ENCODE results near the gene TMEM131L. TPM values are rescaled to one million over a fixed set of nuclear protein-coding genes. Genes with fewer than 3 reads are reported as not detected.
A peak's percentile ranks its signal among the peaks of the same experiment; 100 is the strongest.

The TMEM131L gene
- total RNA-seq, 3 donors from 2014 or later (not counting 1 experiment from before 2014, with no cell fraction given) = 67.8 to 105 (median 71.1) TPM

- Histone ChIP-seq H3K27ac (ENCODE audit: low read length) (peak overlapping the region; percentile 79), H3K27me3 (ENCODE audit: control insufficient read depth, insufficient read depth, low read length) (no peaks in the 10 kb centered on the region), H3K36me3 (ENCODE audit: control insufficient read depth, insufficient read depth, low read length) (peaks cover 3% of the 10 kb centered on the region), H3K4me1 (ENCODE audit: control insufficient read depth, insufficient read depth, low read length) (peaks cover 69% of the 10 kb centered on the region), H3K4me3 (ENCODE audit: low read length) (no peak overlapping the region), H3K9me3 (ENCODE audit: control insufficient read depth, insufficient read depth, low read length) (no peaks in the 10 kb centered on the region)
- intact Hi-C loops (cut with micrococcal nuclease) = loop anchor here (1.0 to 2.0 kb wide), 2 partner anchors 10 to 25 kb away; no protein-coding TSS in a partner anchor
- peaks cover 86 to 88% of the 10 kb centered on the region in 2 donors for H3K4me1 Mint-ChIP-seq
- no peaks in the 10 kb centered on the region for H3K36me3 Mint-ChIP-seq
- DNase-seq (peak in 1 of 2 donors; percentile 55), ATAC-seq (peak in 2 of 3 donors; percentile 29 to 38)
- no peaks in the 10 kb centered on the region for H3K9me3 Mint-ChIP-seq
- H3K27me3 Mint-ChIP-seq (ENCODE audit: low read depth in 2 of 2) = no peaks in the 10 kb centered on the region
- H3K4me3 Mint-ChIP-seq = peak overlapping the region; percentile 53
- peak overlapping the region; percentile 78 to 89 for H3K27ac Mint-ChIP-seq
- 60% methylated on average over 8 of the region's 9 CpGs for WGBS (ENCODE audit: insufficient coverage)
- TF ChIP-seq CTCF (IDR thresholded peaks at IDR 0.05) = no peak
Measured at GRCh38 chr4:153497988-153498967, 32.1 kb downstream of the TMEM131L start.

DNA sequence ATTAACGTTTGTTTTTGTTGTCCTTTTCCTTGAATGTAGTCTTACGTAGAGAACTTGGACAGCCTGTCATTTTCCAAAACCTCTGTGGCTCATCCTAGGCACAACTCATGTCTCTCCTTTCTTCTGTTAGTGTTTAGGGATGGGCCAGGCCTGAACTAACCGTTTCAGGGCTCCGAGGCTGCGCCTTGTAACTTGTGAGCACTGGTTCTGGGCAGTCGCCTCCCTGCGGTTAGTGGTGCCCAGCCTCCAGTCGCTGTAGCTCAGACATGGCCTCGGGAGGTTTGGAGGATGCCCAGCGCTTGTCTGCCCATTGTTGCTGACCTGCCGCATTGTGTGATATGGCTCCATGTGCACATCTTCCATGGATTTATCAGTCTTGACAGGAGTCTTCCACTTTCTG is 32.8 kb downstream of the TMEM131L start:
- peaks cover 3% of the 10 kb centered on the region for H3K36me3 ChIP-seq (ENCODE audit: control insufficient read depth, insufficient read depth, low read length)
- H3K27me3 ChIP-seq (ENCODE audit: control insufficient read depth, insufficient read depth, low read length) = no peaks in the 10 kb centered on the region
- no peak for TF ChIP-seq CTCF (IDR thresholded peaks at IDR 0.05)
- Mint-ChIP-seq H3K4me1 (peaks cover 84 to 88% of the 10 kb centered on the region in 2 donors), H3K27ac (peak overlapping the region; percentile 78 to 89), H3K27me3 (ENCODE audit: low read depth in 2 of 2) (no peaks in the 10 kb centered on the region), H3K36me3 (no peaks in the 10 kb centered on the region), H3K4me3 (peak overlapping the region; percentile 53), H3K9me3 (no peaks in the 10 kb centered on the region)
- WGBS (ENCODE audit: insufficient coverage) = 89% methylated on average over 11 of the region's 11 CpGs
- no peak overlapping the region for H3K27ac ChIP-seq (ENCODE audit: low read length)
- H3K4me1 ChIP-seq (ENCODE audit: control insufficient read depth, insufficient read depth, low read length) = peaks cover 61% of the 10 kb centered on the region
- H3K9me3 ChIP-seq (ENCODE audit: control insufficient read depth, insufficient read depth, low read length) = no peaks in the 10 kb centered on the region
- intact Hi-C loops (cut with micrococcal nuclease) = no loop called here
- ATAC-seq (no peak), DNase-seq (no peak)
- no peak overlapping the region for H3K4me3 ChIP-seq (ENCODE audit: low read length)

DNA sequence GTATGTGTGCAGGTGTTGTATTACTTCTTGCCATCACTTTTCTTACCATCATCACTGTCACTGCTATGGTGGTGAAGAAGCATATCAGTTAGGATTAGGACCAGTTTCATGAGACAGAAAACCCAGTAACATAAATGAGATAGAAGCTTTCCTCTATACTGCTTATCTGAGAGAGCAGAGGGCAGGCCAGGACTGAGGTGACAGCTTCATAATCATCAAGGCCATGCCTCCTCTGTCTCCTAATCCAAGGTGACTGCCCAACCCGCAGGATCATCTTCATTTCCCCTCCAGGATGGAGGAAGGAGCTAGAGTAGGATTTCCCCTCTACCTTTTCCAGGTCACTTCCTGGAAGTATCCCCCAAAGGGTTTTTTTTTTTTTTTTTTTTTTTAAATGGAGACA is 35.4 kb downstream of the TMEM131L start:
- no CpG with 5 or more reads among the region's 1 CpG for WGBS (ENCODE audit: insufficient coverage)
- H3K9me3 Mint-ChIP-seq = no peaks in the 10 kb centered on the region
- H3K27ac ChIP-seq (ENCODE audit: low read length) = no peak overlapping the region
- no peak overlapping the region for H3K4me3 ChIP-seq (ENCODE audit: low read length)
- no peaks in the 10 kb centered on the region for H3K9me3 ChIP-seq (ENCODE audit: control insufficient read depth, insufficient read depth, low read length)
- no peaks in the 10 kb centered on the region for H3K27me3 Mint-ChIP-seq (ENCODE audit: low read depth in 2 of 2)
- peak overlapping the region; percentile 29 to 89 for H3K27ac Mint-ChIP-seq
- H3K4me1 ChIP-seq (ENCODE audit: control insufficient read depth, insufficient read depth, low read length) = peaks cover 41% of the 10 kb centered on the region
- no peaks in the 10 kb centered on the region for H3K36me3 Mint-ChIP-seq
- H3K27me3 ChIP-seq (ENCODE audit: control insufficient read depth, insufficient read depth, low read length) = no peaks in the 10 kb centered on the region
- intact Hi-C loops (cut with micrococcal nuclease) = no loop called here
- TF ChIP-seq CTCF (IDR thresholded peaks at IDR 0.05) = no peak
- DNase-seq (no peak), ATAC-seq (no peak)
- H3K4me3 Mint-ChIP-seq = no peak overlapping the region
- peaks cover 7% of the 10 kb centered on the region for H3K36me3 ChIP-seq (ENCODE audit: control insufficient read depth, insufficient read depth, low read length)
- peaks cover 78 to 81% of the 10 kb centered on the region in 2 donors for H3K4me1 Mint-ChIP-seq
